ENCODE data around the gene PRR19.

PRR19 gene

DNA sequence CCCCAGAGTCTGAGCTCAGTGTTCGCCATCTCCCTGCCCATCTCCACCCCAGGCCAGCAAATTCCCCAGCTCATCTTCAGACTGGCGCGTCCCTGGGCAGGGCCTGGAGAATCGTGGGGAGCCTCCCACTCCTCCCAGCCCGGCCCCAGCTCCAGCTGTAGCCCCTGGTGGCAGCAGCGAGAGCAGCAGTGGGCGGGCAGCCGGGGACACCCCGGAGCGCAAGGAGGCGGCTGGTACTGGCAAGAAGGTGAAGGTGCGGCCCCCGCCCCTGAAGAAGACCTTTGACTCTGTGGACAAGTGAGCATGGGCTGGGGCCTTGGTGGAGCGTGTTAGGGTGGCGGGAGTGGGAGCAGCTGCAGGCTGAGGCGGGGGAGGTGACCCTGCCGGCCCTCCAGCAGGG lies 8.4 kb upstream of the PRR19 start:
- Histone ChIP-seq H3K36me3 (ENCODE audit: control insufficient read depth, insufficient read depth, low read length, severe bottlenecking) (peaks cover 69% of the 10 kb centered on the region), H3K27me3 (replicated peaks; ENCODE audit: control insufficient read depth, insufficient read depth, low read length) (no peaks in the 10 kb centered on the region), H3K4me1 (ENCODE audit: control insufficient read depth, insufficient read depth, low read length) (no peaks in the 10 kb centered on the region), H3K9ac (ENCODE audit: low read length) (no peak overlapping the region), H3K9me3 (ENCODE audit: control insufficient read depth, low read length) (no peaks in the 10 kb centered on the region), H3K4me3 (ENCODE audit: low read length) (no peak overlapping the region)
- DNase-seq (ENCODE audit: low read depth) = no peak

DNA sequence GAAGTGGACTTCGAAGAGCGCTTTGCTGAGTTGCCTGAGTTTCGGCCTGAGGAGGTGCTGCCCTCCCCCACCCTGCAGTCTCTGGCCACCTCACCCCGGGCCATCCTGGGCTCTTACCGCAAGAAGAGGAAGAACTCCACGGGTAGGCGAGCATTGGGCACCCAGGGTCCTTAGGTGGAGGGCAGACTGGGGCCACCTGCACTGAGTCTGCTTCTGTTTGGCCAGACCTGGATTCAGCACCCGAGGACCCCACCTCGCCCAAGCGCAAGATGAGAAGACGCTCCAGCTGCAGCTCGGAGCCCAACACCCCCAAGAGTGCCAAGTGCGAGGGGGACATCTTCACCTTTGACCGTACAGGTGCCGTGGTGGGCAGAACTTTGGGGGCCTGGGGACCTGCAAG lies 8.0 kb upstream of the PRR19 start:
- no peak overlapping the region for H3K4me3 ChIP-seq (ENCODE audit: low read length)
- H3K4me1 ChIP-seq (ENCODE audit: control insufficient read depth, insufficient read depth, low read length) = no peaks in the 10 kb centered on the region
- no peak for DNase-seq (ENCODE audit: low read depth)
- no peak overlapping the region for H3K9ac ChIP-seq (ENCODE audit: low read length)
- H3K9me3 ChIP-seq (ENCODE audit: control insufficient read depth, low read length) = no peaks in the 10 kb centered on the region
- peaks cover 64% of the 10 kb centered on the region for H3K36me3 ChIP-seq (ENCODE audit: control insufficient read depth, insufficient read depth, low read length, severe bottlenecking)
- H3K27me3 ChIP-seq (replicated peaks; ENCODE audit: control insufficient read depth, insufficient read depth, low read length) = no peaks in the 10 kb centered on the region

DNA sequence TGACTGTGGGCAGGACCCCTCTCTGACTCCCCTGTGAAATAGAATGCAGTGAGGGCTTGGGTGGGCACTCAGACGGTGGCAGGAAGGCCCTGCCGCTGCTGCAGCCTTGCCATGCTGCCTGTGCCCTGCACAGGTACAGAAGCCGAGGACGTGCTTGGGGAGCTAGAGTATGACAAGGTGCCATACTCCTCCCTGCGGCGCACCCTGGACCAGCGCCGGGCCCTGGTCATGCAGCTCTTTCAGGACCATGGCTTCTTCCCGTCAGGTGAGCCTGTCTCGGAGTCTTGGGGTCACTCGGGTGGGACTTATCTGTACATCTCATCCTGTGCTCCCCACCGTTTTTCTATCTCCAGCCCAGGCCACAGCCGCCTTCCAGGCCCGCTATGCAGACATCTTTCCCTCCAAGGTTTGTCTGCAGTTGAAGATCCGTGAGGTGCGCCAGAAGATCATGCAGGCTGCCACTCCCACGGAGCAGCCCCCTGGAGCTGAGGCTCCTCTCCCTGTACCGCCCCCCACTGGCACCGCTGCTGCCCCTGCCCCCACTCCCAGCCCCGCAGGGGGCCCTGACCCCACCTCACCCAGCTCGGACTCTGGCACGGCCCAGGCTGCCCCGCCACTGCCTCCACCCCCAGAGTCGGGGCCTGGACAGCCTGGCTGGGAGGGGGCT lies 7.3 kb upstream of the PRR19 start:
- H3K4me3 ChIP-seq (ENCODE audit: low read length) = no peak overlapping the region
- H3K9me3 ChIP-seq (ENCODE audit: control insufficient read depth, low read length) = no peaks in the 10 kb centered on the region
- H3K9ac ChIP-seq (ENCODE audit: low read length) = no peak overlapping the region
- H3K36me3 ChIP-seq (ENCODE audit: control insufficient read depth, insufficient read depth, low read length, severe bottlenecking) = peaks cover 58% of the 10 kb centered on the region
- no peak for DNase-seq (ENCODE audit: low read depth)
- no peaks in the 10 kb centered on the region for H3K4me1 ChIP-seq (ENCODE audit: control insufficient read depth, insufficient read depth, low read length)
- H3K27me3 ChIP-seq (replicated peaks; ENCODE audit: control insufficient read depth, insufficient read depth, low read length) = no peaks in the 10 kb centered on the region

DNA sequence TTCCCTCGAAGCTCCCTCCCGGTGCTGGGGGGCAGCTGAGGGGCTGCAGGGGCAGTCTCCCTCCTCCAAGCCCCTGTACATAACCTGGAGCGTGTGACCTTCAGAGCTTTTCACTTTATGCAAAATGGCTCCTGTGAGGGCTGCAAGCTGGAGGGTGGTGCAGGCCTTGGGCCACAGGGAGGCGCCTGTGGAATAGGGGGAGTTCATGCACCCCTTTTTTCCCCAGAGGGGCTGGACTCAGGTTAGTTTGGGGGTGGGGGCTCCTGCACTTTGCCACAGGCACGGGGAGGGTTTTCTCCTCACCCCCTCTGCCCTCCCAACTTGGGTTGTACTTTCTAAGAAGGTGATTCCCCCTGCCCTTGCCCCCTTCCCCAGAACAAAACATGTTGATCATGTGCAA lies 6.6 kb upstream of the PRR19 start:
- Histone ChIP-seq H3K36me3 (ENCODE audit: control insufficient read depth, insufficient read depth, low read length, severe bottlenecking) (peaks cover 51% of the 10 kb centered on the region), H3K9me3 (ENCODE audit: control insufficient read depth, low read length) (no peaks in the 10 kb centered on the region), H3K4me3 (ENCODE audit: low read length) (no peak overlapping the region), H3K9ac (ENCODE audit: low read length) (no peak overlapping the region), H3K4me1 (ENCODE audit: control insufficient read depth, insufficient read depth, low read length) (no peaks in the 10 kb centered on the region), H3K27me3 (replicated peaks; ENCODE audit: control insufficient read depth, insufficient read depth, low read length) (no peaks in the 10 kb centered on the region)
- no peak for DNase-seq (ENCODE audit: low read depth)

DNA sequence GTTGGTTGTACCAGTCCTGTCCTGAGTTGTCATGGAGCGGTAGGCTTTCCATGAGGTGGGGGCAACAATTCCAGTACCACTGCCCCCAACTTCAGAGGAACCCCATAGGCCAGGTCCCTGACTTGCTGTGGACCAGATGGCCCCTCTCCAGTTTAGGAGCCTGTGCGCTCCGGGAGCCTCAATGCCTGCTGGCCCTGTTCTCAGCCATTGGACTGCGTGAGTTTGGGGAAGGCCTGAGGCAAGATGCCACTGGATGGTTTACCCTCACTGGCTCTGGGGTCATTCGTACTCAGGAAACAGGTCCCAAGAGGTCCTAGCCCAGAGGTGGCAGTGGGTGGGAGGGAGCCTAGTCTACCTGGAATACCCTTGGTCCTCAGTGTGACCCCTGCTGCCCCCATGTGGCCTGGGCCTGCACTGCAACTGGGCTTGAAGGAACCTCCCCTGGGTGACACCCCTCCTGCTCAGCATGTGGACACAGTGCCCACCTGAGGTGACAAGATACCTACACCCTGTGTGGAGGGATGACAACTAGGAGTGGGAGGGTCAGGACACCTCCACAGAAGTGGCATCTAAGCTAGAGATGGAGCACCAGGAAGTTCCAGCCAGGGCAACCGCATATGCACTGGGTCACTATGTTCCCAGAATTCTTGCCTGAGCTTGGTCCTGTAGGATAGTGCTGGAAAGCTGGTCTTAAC lies 6.0 kb upstream of the PRR19 start:
- Histone ChIP-seq H3K4me1 (ENCODE audit: control insufficient read depth, insufficient read depth, low read length) (no peaks in the 10 kb centered on the region), H3K4me3 (ENCODE audit: low read length) (no peak overlapping the region), H3K9me3 (ENCODE audit: control insufficient read depth, low read length) (no peaks in the 10 kb centered on the region), H3K9ac (ENCODE audit: low read length) (no peak overlapping the region), H3K27me3 (replicated peaks; ENCODE audit: control insufficient read depth, insufficient read depth, low read length) (no peaks in the 10 kb centered on the region), H3K36me3 (ENCODE audit: control insufficient read depth, insufficient read depth, low read length, severe bottlenecking) (peaks cover 44% of the 10 kb centered on the region)
- DNase-seq (ENCODE audit: low read depth) = peak; percentile 82

DNA sequence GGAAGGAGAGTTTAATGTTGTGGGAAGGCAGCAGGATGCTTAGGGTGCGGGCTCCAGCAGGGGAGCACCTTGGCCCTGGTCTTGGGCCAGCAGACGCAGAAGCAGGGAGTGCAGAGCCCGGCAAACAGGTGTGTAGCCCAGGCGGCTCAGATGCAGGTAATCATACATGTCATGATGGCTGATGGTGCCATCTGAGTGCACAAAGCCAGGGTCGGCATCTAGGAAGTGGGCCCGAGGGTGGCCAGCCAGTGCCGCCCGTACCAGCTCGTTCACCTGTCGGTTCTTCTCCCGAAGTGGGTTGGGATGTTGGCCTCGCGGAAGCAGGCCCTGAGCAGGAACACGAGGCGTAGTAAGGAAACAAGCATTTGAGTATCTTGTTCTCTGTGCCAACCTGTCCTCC lies 4.9 kb upstream of the PRR19 start:
- Histone ChIP-seq H3K27me3 (replicated peaks; ENCODE audit: control insufficient read depth, insufficient read depth, low read length) (no peaks in the 10 kb centered on the region), H3K4me1 (ENCODE audit: control insufficient read depth, insufficient read depth, low read length) (peaks cover 4% of the 10 kb centered on the region), H3K9ac (ENCODE audit: low read length) (no peak overlapping the region), H3K4me3 (ENCODE audit: low read length) (no peak overlapping the region), H3K36me3 (ENCODE audit: control insufficient read depth, insufficient read depth, low read length, severe bottlenecking) (peaks cover 34% of the 10 kb centered on the region), H3K9me3 (ENCODE audit: control insufficient read depth, low read length) (no peaks in the 10 kb centered on the region)
- DNase-seq (ENCODE audit: low read depth) = no peak

- H3K9me3 ChIP-seq (ENCODE audit: control insufficient read depth, low read length) = no peaks in the 10 kb centered on the region
- H3K27me3 ChIP-seq (replicated peaks; ENCODE audit: control insufficient read depth, insufficient read depth, low read length) = no peaks in the 10 kb centered on the region
- peaks cover 6% of the 10 kb centered on the region for H3K4me1 ChIP-seq (ENCODE audit: control insufficient read depth, insufficient read depth, low read length)
Observed at GRCh38 chr19:42303101-42303464, 1.2 kb downstream of the PRR19 start.

GRCh38 chr19:42303876-42304275 lies 1.9 kb downstream of the PRR19 start:
- no peaks in the 10 kb centered on the region for H3K27me3 ChIP-seq (replicated peaks; ENCODE audit: control insufficient read depth, insufficient read depth, low read length)
- H3K4me1 ChIP-seq (ENCODE audit: control insufficient read depth, insufficient read depth, low read length) = peaks cover 6% of the 10 kb centered on the region
- H3K36me3 ChIP-seq (ENCODE audit: control insufficient read depth, insufficient read depth, low read length, severe bottlenecking) = no peaks in the 10 kb centered on the region
- DNase-seq (ENCODE audit: low read depth) = no peak
- H3K9me3 ChIP-seq (ENCODE audit: control insufficient read depth, low read length) = no peaks in the 10 kb centered on the region
- H3K9ac ChIP-seq (ENCODE audit: low read length) = no peak overlapping the region
- H3K4me3 ChIP-seq (ENCODE audit: low read length) = no peak overlapping the region

More at GRCh38 chr19:42303101-42303464, 1.2 kb downstream of the PRR19 start:
- Histone ChIP-seq H3K9ac (ENCODE audit: low read length) (no peak overlapping the region), H3K4me3 (ENCODE audit: low read length) (peak overlapping the region; percentile 79), H3K36me3 (ENCODE audit: control insufficient read depth, insufficient read depth, low read length, severe bottlenecking) (no peaks in the 10 kb centered on the region)
- DNase-seq (ENCODE audit: low read depth) = no peak

DNA sequence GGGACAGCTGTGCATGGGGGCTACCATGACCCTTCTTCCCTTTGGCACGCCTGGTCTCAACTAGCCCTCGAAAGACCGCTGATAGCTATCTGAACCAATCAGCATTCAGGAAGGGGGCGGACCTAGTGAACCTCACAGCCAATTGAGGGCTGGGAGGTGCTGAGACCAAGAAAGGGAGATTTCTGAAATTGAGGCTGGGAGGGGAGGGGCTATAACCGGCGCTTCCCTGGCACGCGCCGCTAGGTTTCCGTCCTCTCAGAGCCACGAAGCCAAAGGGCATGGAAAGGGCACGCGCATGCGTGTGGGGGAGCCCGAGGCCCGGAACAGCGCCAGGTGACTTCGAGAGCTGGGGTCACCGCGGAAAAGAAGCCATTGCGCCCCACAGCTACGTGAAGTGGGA lies 4.7 kb downstream of the PRR19 start:
- Histone ChIP-seq H3K9me3 (ENCODE audit: control insufficient read depth, low read length) (no peaks in the 10 kb centered on the region), H3K4me1 (ENCODE audit: control insufficient read depth, insufficient read depth, low read length) (peaks cover 6% of the 10 kb centered on the region), H3K27me3 (replicated peaks; ENCODE audit: control insufficient read depth, insufficient read depth, low read length) (no peaks in the 10 kb centered on the region), H3K36me3 (ENCODE audit: control insufficient read depth, insufficient read depth, low read length, severe bottlenecking) (no peaks in the 10 kb centered on the region), H3K4me3 (ENCODE audit: low read length) (no peak overlapping the region), H3K9ac (ENCODE audit: low read length) (no peak overlapping the region)
- DNase-seq (ENCODE audit: low read depth) = no peak

DNA sequence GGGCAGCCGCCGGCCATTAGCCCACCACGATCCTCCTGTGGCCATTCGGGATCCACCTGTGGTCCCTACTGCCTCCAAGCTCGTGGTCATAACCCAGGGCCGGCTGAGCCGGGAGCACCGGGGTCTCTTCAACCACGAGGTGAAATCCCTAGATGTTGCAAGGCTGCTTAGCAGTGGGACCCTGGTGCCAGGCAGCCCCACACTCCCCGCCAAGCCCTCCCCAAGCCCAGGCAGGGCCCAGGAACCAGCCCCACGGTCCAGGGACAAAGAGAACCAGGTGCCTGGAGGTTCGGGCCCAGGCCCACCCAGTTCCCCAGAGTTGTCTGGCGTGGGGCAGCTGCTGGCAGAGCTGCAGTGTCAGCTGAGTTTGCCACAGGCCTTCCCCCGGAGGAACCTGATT lies 7.8 kb downstream of the PRR19 start:
- H3K27me3 ChIP-seq (replicated peaks; ENCODE audit: control insufficient read depth, insufficient read depth, low read length) = peaks cover 23% of the 10 kb centered on the region
- H3K36me3 ChIP-seq (ENCODE audit: control insufficient read depth, insufficient read depth, low read length, severe bottlenecking) = no peaks in the 10 kb centered on the region
- peaks cover 3% of the 10 kb centered on the region for H3K4me1 ChIP-seq (ENCODE audit: control insufficient read depth, insufficient read depth, low read length)
- H3K4me3 ChIP-seq (ENCODE audit: low read length) = no peak overlapping the region
- H3K9me3 ChIP-seq (ENCODE audit: control insufficient read depth, low read length) = no peaks in the 10 kb centered on the region
- no peak overlapping the region for H3K9ac ChIP-seq (ENCODE audit: low read length)
- no peak for DNase-seq (ENCODE audit: low read depth)

DNA sequence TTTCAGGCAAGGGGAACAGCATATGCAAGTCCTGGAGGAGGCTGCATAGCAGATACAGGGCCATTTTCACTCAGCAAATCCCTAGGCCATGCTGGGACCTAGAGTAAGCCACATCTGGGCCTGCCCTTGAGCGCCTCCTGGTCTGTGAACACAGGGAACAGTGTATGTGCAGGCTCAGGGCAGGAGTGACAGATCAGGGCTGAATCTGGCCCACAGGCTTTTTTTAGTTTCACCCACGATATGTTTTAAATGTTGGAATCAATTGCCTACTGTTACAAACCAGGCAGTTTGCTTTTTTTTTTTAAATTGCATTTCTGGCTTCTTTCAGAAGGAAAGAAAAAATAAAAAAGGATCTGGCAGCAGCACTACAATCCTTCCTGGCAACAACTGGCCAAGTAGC lies 9.7 kb downstream of the PRR19 start:
- Histone ChIP-seq H3K27me3 (replicated peaks; ENCODE audit: control insufficient read depth, insufficient read depth, low read length) (peaks cover 28% of the 10 kb centered on the region), H3K4me1 (ENCODE audit: control insufficient read depth, insufficient read depth, low read length) (peaks cover 3% of the 10 kb centered on the region), H3K9me3 (ENCODE audit: control insufficient read depth, low read length) (no peaks in the 10 kb centered on the region), H3K36me3 (ENCODE audit: control insufficient read depth, insufficient read depth, low read length, severe bottlenecking) (no peaks in the 10 kb centered on the region), H3K9ac (ENCODE audit: low read length) (no peak overlapping the region), H3K4me3 (ENCODE audit: low read length) (no peak overlapping the region)
- no peak for DNase-seq (ENCODE audit: low read depth)

DNA sequence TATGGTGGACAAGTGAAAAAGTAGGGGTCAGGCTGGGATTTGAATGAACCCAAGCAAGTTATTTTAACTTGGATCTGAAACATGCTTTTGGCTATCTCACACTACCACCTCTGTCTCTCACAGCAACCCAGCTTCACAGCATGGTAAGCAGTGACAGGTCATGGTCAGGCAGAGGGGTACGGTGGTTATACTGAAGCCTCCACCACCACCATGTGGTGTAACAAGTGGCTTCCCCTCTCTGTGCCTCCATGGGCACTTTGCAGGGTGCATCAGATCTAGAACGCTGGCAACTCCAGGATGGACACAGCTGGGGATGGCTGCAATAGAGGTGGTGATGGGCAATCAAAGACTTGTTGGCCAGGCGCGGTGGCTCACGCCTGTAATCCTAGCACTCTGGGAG lies 10.4 kb downstream of the PRR19 start:
- Histone ChIP-seq H3K9me3 (ENCODE audit: control insufficient read depth, low read length) (no peaks in the 10 kb centered on the region), H3K36me3 (ENCODE audit: control insufficient read depth, insufficient read depth, low read length, severe bottlenecking) (no peaks in the 10 kb centered on the region), H3K27me3 (replicated peaks; ENCODE audit: control insufficient read depth, insufficient read depth, low read length) (peaks cover 28% of the 10 kb centered on the region), H3K9ac (ENCODE audit: low read length) (no peak overlapping the region), H3K4me3 (ENCODE audit: low read length) (no peak overlapping the region), H3K4me1 (ENCODE audit: control insufficient read depth, insufficient read depth, low read length) (peaks cover 3% of the 10 kb centered on the region)
- no peak for DNase-seq (ENCODE audit: low read depth)
